Measurements from ENCODE around the gene PLGLB2.
"Not testable (repeated sequence)": the region's sequence is repeated elsewhere in the genome, so short reads cannot be mapped to it uniquely, and the experiment has no call there.

DNA sequence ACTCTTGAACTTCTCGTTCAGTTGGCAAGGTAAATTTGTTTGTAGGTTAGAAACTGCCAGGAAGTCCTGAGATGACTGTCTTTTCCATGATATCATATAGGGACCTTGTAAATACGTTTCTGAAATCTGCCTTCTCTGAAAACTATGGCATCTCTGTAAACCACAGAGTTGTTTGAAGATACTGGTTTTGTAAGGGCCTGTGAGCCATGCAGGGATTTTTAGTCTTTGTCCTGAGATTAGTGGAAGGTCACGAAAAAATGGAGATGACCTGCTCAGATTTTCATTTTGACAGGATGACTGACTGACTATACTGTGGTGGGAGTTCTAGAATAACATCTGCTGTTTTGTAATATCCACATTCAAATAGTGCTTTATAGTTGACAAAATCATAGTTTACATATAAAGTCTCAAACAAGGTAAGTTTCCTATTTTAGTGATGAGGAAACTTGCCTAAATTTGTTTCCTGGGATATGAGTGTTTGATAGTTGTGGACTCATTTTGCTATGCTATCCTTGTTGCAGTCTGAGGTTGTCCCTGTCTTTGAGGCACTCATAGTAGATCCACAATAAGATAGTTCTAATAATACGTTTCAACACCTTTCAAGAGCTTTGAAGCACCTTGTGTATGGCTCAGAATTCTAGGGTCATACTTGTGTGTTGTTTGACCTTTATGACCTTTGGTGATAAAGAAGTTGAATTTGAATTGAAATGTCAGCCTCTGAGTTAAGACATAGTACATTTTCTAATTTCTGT lies 43.1 kb upstream of the PLGLB2 start:
- TF ChIP-seq, protein P1, sequence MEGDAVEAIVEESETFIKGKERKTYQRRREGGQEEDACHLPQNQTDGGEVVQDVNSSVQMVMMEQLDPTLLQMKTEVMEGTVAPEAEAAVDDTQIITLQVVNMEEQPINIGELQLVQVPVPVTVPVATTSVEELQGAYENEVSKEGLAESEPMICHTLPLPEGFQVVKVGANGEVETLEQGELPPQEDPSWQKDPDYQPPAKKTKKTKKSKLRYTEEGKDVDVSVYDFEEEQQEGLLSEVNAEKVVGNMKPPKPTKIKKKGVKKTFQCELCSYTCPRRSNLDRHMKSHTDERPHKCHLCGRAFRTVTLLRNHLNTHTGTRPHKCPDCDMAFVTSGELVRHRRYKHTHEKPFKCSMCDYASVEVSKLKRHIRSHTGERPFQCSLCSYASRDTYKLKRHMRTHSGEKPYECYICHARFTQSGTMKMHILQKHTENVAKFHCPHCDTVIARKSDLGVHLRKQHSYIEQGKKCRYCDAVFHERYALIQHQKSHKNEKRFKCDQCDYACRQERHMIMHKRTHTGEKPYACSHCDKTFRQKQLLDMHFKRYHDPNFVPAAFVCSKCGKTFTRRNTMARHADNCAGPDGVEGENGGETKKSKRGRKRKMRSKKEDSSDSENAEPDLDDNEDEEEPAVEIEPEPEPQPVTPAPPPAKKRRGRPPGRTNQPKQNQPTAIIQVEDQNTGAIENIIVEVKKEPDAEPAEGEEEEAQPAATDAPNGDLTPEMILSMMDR (IDR thresholded peaks at IDR 0.05) = not testable (repeated sequence)
- not testable (repeated sequence) for TF ChIP-seq POLR2A (IDR thresholded peaks at IDR 0.05)

Measured in breast epithelium (tissue), 3 donors.